PFSK-1 (cell line): ENCODE data around the gene PRRG1.

Experiments
- POLR2AphosphoS5 ChIP-seq: IDR thresholded peaks from 2 replicates; pipeline ENCODE4 v1.6.1; 2012; ENCODE audit warnings: low read depth, mild to moderate bottlenecking, control low read depth, low read length, moderate library complexity
- REST ChIP-seq, 2 experiments: IDR thresholded peaks; 2 replicates each; pipeline versions ENCODE4 v1.6.1 to v1.8.0; 2011 to 2012; ENCODE audit warnings: low read depth in 2 of 2, low read length in 2 of 2, control low read depth in 1 of 2, inconsistent platforms in 1 of 2, mild to moderate bottlenecking in 1 of 2, moderate library complexity in 1 of 2; ENCODE audit not compliant: insufficient read depth in 1 of 2
- SIN3A ChIP-seq: IDR thresholded peaks from 2 replicates; pipeline ENCODE4 v1.6.1; 2012; ENCODE audit warnings: mild to moderate bottlenecking, low read length, moderate library complexity, borderline replicate concordance; ENCODE audit not compliant: insufficient read depth
- TAF1 ChIP-seq: IDR thresholded peaks from 2 replicates; pipeline ENCODE4 v1.6.1; 2012; ENCODE audit warnings: low read length, control low read depth, borderline replicate concordance; ENCODE audit not compliant: insufficient read depth

DNA sequence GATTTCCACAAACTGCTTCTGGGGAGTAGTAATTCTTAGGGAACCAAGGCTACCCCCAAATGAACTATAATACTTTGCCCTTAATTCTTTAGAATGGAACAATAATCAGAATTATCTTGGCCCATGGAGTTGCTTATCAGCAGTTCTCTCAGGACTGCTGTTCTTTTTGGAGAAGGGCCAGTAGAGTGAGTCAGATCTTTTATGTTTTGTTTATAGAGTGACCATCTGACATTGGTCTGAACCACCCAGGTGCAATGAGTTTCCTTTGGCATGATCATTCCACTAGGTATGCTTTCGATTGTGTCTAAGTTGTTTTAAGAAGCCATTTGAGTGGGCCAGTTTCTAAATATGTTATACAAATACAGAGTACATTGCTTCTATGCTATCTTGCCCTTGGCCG, 31.8 kb downstream of the PRRG1 start:
- TF ChIP-seq TAF1 (no peak), POLR2AphosphoS5 (no peak), SIN3A (no peak), REST (IDR thresholded peaks at IDR 0.05; ENCODE audit: insufficient read depth in 1 of 2, low read depth in 2 of 2, low read length in 2 of 2) (no peak)
